HepG2 (cell line): ENCODE measurements around the gene C14orf119. TPM values are rescaled to one million over a fixed set of nuclear protein-coding genes. Genes with fewer than 3 reads are reported as not detected.

Source experiments
- MXD4 ChIP-seq: IDR thresholded peaks from 2 replicates; pipeline ENCODE4 v1.6.1; 2016; ENCODE audit warnings: mild to moderate bottlenecking, missing biosample characterization, missing genetic modification reagents
- RBAK ChIP-seq: sonication (generic); formaldehyde crosslinking; IDR thresholded peaks from 2 replicates; pipeline ENCODE4 v1.5.1; 2020; ENCODE audit warnings: mild to moderate bottlenecking, missing genetic modification reagents
- SALL1 ChIP-seq: sonication (generic); formaldehyde crosslinking; IDR thresholded peaks from 2 replicates; pipeline ENCODE4 v1.8.0; 2022; ENCODE audit warnings: mild to moderate bottlenecking, missing genetic modification reagents
- ZBTB4 ChIP-seq: sonication (generic); formaldehyde crosslinking; IDR thresholded peaks from 2 replicates; pipeline ENCODE4 v1.4.0; 2020; ENCODE audit warnings: missing genetic modification reagents, mild to moderate bottlenecking, borderline replicate concordance
- ZNF512B ChIP-seq: sonication (generic); formaldehyde crosslinking; IDR thresholded peaks from 2 replicates; pipeline ENCODE4 v1.5.1; 2020; ENCODE audit warnings: missing genetic modification reagents, mild to moderate bottlenecking, borderline replicate concordance
- ZNF567 ChIP-seq: sonication (generic); formaldehyde crosslinking; IDR thresholded peaks from 2 replicates; pipeline ENCODE4 v1.8.1; 2023; ENCODE audit warnings: mild to moderate bottlenecking, missing genetic modification reagents, borderline replicate concordance
- polyA plus RNA-seq, 8 experiments: library from polyadenylated mRNA; depleted of rRNA in 3 of 8; stranded (reverse) in 7 of 8; unstranded in 1 of 8; fragments of >200 nt; fragmentation: Illumina TruSeq in 4 of 8; extraction: Trizol in 4 of 8; gene quantifications; 2 replicates each; pipeline versions ENCODE4 v1.2.1 to v1.2.3, GENCODE V29; 2011 to 2016; ENCODE audit warnings: low read depth in 4 of 8, missing spikeins in 1 of 8, mixed read lengths in 1 of 8; ENCODE audit not compliant: insufficient read depth in 1 of 8
- total RNA-seq, 5 experiments: library from RNA; depleted of rRNA; stranded (reverse); fragments of >200 nt; fragmentation: Illumina TruSeq; extraction: Trizol; gene quantifications; 2 replicates each; pipeline ENCODE4 v1.2.3, GENCODE V29; 2016; ENCODE audit warnings: low read depth in 1 of 5
- TF ChIP-seq, protein P1 (sequence below): sonication (generic); formaldehyde crosslinking; IDR thresholded peaks from 2 replicates; pipeline ENCODE4 v1.4.0; 2020; ENCODE audit warnings: missing genetic modification reagents
- TF ChIP-seq, protein P2 (sequence below), 2 experiments: sonication (generic) in 1 of 2; formaldehyde crosslinking in 1 of 2; IDR thresholded peaks; 2 replicates each; pipeline versions ENCODE4 v1.6.1 to v1.9.0; 2014 to 2022; ENCODE audit warnings: antibody characterized with exemption in 1 of 2, borderline replicate concordance in 1 of 2, inconsistent platforms in 1 of 2, low read depth in 1 of 2, missing genetic modification reagents in 1 of 2
- TF ChIP-seq, protein P3 (sequence below): IDR thresholded peaks from 2 replicates; pipeline ENCODE4 v1.6.1; 2016; ENCODE audit warnings: missing genetic modification reagents, missing compliant biosample characterization

C14orf119 gene
- total and polyA plus RNA-seq, 2 of the 13 experiments (the other 11 are each of a cell fraction or from before 2014, with no cell fraction given), result 117 to 206 TPM

DNA sequence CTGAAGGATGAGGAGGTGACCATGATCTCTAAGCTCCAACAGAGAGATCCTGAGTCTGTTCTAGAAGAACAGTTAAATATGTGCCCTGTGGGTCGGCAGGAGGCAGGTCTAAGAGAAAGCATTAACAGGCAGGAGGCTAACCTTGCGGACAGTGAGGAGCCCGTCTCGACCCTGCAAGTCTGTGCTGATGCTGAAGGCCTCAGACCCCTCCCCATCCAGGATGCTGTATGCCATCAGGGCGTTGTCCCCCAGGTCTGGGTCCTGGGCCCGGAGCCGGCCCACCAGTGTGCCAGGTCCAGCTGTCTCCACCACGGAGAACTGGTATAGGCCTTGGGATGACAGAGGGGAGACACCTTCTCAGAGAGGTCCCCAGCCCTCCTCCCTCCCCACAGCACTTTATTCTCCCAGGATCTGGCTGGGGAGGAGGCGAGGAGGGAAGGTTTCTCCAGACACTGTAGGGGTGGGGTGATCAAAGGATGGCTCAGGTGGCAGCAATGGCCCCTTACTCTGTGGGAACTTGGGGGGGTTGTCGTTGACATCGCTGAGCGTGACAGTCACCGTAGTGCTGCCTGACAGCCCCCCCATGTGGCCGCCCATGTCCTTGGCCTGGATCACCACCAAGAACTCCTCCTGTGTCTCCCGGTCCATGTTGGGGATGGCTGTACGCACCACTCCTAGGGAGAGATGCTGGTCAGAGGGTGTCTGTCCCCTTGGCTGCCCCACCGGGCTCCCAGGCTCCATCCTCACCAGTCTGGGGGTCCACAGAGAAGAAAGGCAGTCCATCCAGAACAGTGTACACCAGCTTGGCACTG lies 41.1 kb upstream of the C14orf119 start (continued):
- 0 out of 2 replicates have a peak, but pooled peaks have one; percentile 14 for TF ChIP-seq ZBTB4 (CRISPR knock-in tag)
- peak; percentile 29; the same call in 1 of the 2 replicates for TF ChIP-seq MXD4 (CRISPR knock-in tag)
- no peak for TF ChIP-seq ZNF567 (CRISPR knock-in tag)
- no peak; the same call in 1 of the 2 replicates for TF ChIP-seq RBAK (CRISPR knock-in tag)
- TF ChIP-seq, protein P1, sequence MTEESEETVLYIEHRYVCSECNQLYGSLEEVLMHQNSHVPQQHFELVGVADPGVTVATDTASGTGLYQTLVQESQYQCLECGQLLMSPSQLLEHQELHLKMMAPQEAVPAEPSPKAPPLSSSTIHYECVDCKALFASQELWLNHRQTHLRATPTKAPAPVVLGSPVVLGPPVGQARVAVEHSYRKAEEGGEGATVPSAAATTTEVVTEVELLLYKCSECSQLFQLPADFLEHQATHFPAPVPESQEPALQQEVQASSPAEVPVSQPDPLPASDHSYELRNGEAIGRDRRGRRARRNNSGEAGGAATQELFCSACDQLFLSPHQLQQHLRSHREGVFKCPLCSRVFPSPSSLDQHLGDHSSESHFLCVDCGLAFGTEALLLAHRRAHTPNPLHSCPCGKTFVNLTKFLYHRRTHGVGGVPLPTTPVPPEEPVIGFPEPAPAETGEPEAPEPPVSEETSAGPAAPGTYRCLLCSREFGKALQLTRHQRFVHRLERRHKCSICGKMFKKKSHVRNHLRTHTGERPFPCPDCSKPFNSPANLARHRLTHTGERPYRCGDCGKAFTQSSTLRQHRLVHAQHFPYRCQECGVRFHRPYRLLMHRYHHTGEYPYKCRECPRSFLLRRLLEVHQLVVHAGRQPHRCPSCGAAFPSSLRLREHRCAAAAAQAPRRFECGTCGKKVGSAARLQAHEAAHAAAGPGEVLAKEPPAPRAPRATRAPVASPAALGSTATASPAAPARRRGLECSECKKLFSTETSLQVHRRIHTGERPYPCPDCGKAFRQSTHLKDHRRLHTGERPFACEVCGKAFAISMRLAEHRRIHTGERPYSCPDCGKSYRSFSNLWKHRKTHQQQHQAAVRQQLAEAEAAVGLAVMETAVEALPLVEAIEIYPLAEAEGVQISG, result peak; percentile 32; the same call in 1 of the 2 replicates
- TF ChIP-seq, protein P2, sequence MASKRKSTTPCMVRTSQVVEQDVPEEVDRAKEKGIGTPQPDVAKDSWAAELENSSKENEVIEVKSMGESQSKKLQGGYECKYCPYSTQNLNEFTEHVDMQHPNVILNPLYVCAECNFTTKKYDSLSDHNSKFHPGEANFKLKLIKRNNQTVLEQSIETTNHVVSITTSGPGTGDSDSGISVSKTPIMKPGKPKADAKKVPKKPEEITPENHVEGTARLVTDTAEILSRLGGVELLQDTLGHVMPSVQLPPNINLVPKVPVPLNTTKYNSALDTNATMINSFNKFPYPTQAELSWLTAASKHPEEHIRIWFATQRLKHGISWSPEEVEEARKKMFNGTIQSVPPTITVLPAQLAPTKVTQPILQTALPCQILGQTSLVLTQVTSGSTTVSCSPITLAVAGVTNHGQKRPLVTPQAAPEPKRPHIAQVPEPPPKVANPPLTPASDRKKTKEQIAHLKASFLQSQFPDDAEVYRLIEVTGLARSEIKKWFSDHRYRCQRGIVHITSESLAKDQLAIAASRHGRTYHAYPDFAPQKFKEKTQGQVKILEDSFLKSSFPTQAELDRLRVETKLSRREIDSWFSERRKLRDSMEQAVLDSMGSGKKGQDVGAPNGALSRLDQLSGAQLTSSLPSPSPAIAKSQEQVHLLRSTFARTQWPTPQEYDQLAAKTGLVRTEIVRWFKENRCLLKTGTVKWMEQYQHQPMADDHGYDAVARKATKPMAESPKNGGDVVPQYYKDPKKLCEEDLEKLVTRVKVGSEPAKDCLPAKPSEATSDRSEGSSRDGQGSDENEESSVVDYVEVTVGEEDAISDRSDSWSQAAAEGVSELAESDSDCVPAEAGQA (IDR thresholded peaks at IDR 0.05; ENCODE audit: low read depth), result 0 out of 2 replicates have a peak, but pooled peaks have one; percentile 23
- TF ChIP-seq, protein P2 (CRISPR knock-in tag; IDR thresholded peaks at IDR 0.05; ENCODE audit: borderline replicate concordance), result no peak
- TF ChIP-seq ZNF512B (CRISPR knock-in tag), result peak; percentile 97; the same call in 1 of the 2 replicates
- peak; percentile 28; the same call in 1 of the 2 replicates for TF ChIP-seq SALL1 (CRISPR knock-in tag)
- TF ChIP-seq, protein P3, sequence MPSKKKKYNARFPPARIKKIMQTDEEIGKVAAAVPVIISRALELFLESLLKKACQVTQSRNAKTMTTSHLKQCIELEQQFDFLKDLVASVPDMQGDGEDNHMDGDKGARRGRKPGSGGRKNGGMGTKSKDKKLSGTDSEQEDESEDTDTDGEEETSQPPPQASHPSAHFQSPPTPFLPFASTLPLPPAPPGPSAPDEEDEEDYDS, result no peak
